ENCODE measurements around the gene TTC9. TPM values are rescaled to one million over a fixed set of nuclear protein-coding genes. Genes with fewer than 3 reads are reported as not detected.

TTC9 gene
- total and polyA plus RNA-seq, 9 of the 15 experiments (the other 6 are each of a cell fraction or from before 2014, with no cell fraction given), result 0.07 TPM; not detected in 8

DNA sequence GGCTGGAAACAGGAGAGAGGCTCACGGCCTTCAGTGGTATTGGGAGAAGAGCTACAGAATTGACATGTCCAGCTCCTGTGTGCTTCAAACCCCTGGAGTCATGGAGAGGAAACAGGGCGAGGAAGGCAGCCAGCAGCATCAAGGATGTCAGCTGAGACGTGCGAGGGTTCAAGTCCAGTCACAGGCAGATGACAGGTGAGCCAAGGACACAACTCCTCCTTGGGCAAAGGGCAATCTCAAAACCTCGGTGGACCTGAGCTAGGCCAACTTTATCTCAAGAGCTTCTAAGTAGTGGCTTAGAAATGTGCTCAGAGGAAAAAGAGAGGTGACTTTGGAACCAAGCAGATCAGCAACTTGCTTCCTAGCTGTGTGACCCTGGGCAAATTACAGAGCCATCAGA is 81.6 kb downstream of the TTC9 start (continued):
- TF ChIP-seq, protein P1, sequence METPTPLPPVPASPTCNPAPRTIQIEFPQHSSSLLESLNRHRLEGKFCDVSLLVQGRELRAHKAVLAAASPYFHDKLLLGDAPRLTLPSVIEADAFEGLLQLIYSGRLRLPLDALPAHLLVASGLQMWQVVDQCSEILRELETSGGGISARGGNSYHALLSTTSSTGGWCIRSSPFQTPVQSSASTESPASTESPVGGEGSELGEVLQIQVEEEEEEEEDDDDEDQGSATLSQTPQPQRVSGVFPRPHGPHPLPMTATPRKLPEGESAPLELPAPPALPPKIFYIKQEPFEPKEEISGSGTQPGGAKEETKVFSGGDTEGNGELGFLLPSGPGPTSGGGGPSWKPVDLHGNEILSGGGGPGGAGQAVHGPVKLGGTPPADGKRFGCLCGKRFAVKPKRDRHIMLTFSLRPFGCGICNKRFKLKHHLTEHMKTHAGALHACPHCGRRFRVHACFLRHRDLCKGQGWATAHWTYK (CRISPR knock-in tag; IDR thresholded peaks at IDR 0.05), result no peak
- no peak for TF ChIP-seq CTBP1 (IDR thresholded peaks at IDR 0.05; ENCODE audit: borderline replicate concordance)
- no peak for TF ChIP-seq ZNF197 (CRISPR knock-in tag; IDR thresholded peaks at IDR 0.05; ENCODE audit: low read depth)

DNA sequence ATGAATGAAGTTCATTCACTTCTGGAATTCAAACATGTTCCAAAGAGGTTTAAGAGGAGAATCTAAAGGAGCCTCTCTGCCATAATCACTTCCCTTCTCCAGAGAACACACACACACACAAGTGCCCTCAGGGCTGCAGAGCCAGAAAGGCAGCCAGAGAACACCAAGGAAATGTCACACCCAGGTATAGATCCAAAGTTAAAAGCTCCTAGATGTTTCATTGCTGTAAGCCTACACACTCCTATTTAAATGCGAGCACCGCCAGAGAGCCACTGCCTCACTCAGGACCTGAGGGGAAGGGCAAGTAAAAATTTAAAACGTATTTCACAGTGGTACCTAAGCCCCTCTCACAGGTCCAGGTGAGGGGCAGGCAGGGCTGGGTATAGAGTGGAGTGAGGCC is 82.4 kb downstream of the TTC9 start:
- Histone ChIP-seq H3K79me2 (ENCODE audit: control insufficient read depth, insufficient read depth, low read length) (no peaks in the 10 kb centered on the region), H3K4me2 (ENCODE audit: insufficient read depth, low read length) (no peak overlapping the region), H3K4me3 (no peak overlapping the region), H3K27ac (ENCODE audit: extremely low read depth, low read depth, low read length) (no peak overlapping the region), H3K9ac (ENCODE audit: insufficient read depth in 1 of 2, low read depth in 2 of 2, low read length in 2 of 2) (no peak overlapping the region), H3K4me1 (replicated peaks in 1 of 2; ENCODE audit: control insufficient read depth in 2 of 2, insufficient read depth in 2 of 2, low read length in 2 of 2) (no peaks in the 10 kb centered on the region), H4K20me1 (replicated peaks; ENCODE audit: control insufficient read depth, insufficient read depth, low read length) (no peaks in the 10 kb centered on the region), H2AFZ (ENCODE audit: low read depth, low read length) (no peak overlapping the region), H3K9me3 (replicated peaks; ENCODE audit: control insufficient read depth, insufficient read depth, low read depth, low read length) (no peaks in the 10 kb centered on the region), H3K36me3 (ENCODE audit: control insufficient read depth, insufficient read depth, low read length) (no peaks in the 10 kb centered on the region), H3K27me3 (ENCODE audit: control insufficient read depth in 2 of 2, insufficient read depth in 2 of 2, low read length in 2 of 2) (peaks cover 0 to 14% of the 10 kb centered on the region in 2 experiments; a peak in 2 of 5 replicates), H3K9me1 (ENCODE audit: control insufficient read depth, insufficient read depth, low read length) (no peaks in the 10 kb centered on the region)
- ATAC-seq (no peak), DNase-seq (ENCODE audit: extremely low read depth in 1 of 4, low spot score in 3 of 4) (no peak), FAIRE-seq (no peak)
- TF ChIP-seq MTA3 (IDR thresholded peaks at IDR 0.05; ENCODE audit: borderline replicate concordance) (no peak), DPF2 (IDR thresholded peaks at IDR 0.05) (no peak), TRIM28 (IDR thresholded peaks at IDR 0.05) (no peak), ZNF140 (CRISPR knock-in tag; IDR thresholded peaks at IDR 0.05) (no peak), RBFOX2 (IDR thresholded peaks at IDR 0.05; ENCODE audit: low read depth, low read length) (no peak)
- TF ChIP-seq, protein P2, sequence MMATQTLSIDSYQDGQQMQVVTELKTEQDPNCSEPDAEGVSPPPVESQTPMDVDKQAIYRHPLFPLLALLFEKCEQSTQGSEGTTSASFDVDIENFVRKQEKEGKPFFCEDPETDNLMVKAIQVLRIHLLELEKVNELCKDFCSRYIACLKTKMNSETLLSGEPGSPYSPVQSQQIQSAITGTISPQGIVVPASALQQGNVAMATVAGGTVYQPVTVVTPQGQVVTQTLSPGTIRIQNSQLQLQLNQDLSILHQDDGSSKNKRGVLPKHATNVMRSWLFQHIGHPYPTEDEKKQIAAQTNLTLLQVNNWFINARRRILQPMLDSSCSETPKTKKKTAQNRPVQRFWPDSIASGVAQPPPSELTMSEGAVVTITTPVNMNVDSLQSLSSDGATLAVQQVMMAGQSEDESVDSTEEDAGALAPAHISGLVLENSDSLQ (IDR thresholded peaks at IDR 0.05), result no peak
- TF ChIP-seq, protein P3, sequence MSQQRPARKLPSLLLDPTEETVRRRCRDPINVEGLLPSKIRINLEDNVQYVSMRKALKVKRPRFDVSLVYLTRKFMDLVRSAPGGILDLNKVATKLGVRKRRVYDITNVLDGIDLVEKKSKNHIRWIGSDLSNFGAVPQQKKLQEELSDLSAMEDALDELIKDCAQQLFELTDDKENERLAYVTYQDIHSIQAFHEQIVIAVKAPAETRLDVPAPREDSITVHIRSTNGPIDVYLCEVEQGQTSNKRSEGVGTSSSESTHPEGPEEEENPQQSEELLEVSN (IDR thresholded peaks at IDR 0.05; ENCODE audit: borderline replicate concordance in 1 of 2, extremely low read depth in 1 of 2, insufficient read depth in 1 of 2, insufficient read length in 1 of 2, low read depth in 1 of 2, low read length in 1 of 2, poor library complexity in 1 of 2, severe bottlenecking in 1 of 2), result no peak
- 0% methylated on average over 3 of the region's 3 CpGs for WGBS (ENCODE audit: insufficient coverage, low coverage, missing lambda C conversion rate)
- ChIA-PET CTCF (ENCODE audit: low intra/inter-chr PET ratio) (interaction anchor here (0.6 kb wide), 1 partner anchor 433 kb away, joined by 3 read pairs; no protein-coding TSS in a partner anchor), POLR2A (no interaction called here)
- intact Hi-C loops (cut with micrococcal nuclease), result no loop called here
- no TSS peak for BruUV-seq (replicated peaks)
- in situ Hi-C loops (cut with MboI), result no loop called here
